ENCODE data around the gene KRABD2.

KRABD2 gene

DNA sequence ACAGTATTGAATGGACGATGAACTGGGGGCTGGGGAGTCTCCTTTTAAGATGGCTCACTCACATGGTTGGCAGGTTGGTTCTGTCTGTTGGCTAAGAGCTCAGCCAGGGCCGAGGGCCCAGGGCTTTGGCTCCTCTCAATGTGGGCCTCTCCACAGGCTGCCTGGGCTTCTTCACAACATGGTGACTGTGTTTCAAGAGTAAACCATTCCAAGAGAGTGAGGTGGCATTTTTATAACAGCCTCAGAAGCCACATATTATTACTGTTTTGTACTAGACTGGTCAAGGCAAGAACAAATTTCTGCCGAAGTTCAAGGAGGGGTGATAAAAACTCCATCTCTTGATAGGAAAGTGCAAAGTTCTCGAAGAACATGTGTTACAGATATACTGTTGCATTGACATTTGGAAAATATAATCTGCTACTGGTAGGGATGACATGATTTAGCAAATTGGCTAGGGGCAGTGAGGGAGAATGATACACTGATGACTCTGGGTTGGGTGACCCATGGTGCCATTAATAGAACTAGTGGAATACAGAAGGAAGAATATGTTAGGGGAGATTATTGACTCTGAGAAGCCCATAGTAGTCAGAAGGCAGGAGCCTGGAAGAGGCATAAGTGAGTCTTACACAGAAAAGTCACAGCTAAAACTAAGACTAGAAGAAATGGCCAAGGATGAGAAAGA is 13.7 kb downstream of the KRABD2 start:
- Histone ChIP-seq H3K27me3 (ENCODE audit: control insufficient read depth in 3 of 3, insufficient read depth in 3 of 3, low read length in 3 of 3) (no peaks in the 10 kb centered on the region), H3K4me3 (ENCODE audit: low read depth in 1 of 3, low read length in 3 of 3) (no peak overlapping the region), H3K27ac (ENCODE audit: low read depth in 1 of 3, low read length in 2 of 3) (peak overlapping the region in 1 of 3 donors; percentile 44), H3K4me1 (ENCODE audit: control insufficient read depth in 3 of 3, insufficient read depth in 2 of 3, low read depth in 1 of 3, low read length in 2 of 3) (peaks cover 0 to 12% (median 0%) of the 10 kb centered on the region in 3 donors), H3K36me3 (ENCODE audit: control insufficient read depth in 3 of 3, insufficient read depth in 2 of 3, low read depth in 1 of 3, low read length in 3 of 3) (peaks cover 0 to 14% (median 3%) of the 10 kb centered on the region in 3 donors), H3K9me3 (ENCODE audit: control insufficient read depth in 2 of 2, insufficient read depth in 1 of 2, low read depth in 1 of 2, low read length in 1 of 2) (no peaks in the 10 kb centered on the region)
- FAIRE-seq = no peak
- 54 to 78% (median 65%) methylated on average over 4 of the region's 4 CpGs for WGBS, 3 donors
- peak; percentile 45 to 60 for DNase-seq

GRCh38 chr17:8360751-8361150 is 15.8 kb downstream of the KRABD2 start:
- DNase-seq = no peak
- H3K9me3 ChIP-seq (ENCODE audit: control insufficient read depth in 2 of 2, insufficient read depth in 1 of 2, low read depth in 1 of 2, low read length in 1 of 2) = no peaks in the 10 kb centered on the region
- peaks cover 0 to 12% (median 0%) of the 10 kb centered on the region in 3 donors for H3K4me1 ChIP-seq (ENCODE audit: control insufficient read depth in 3 of 3, insufficient read depth in 2 of 3, low read depth in 1 of 3, low read length in 2 of 3)
- 56 to 69% (median 59%) methylated on average over 3 of the region's 3 CpGs for WGBS, 3 donors
- FAIRE-seq = no peak
- H3K36me3 ChIP-seq (ENCODE audit: control insufficient read depth in 3 of 3, insufficient read depth in 2 of 3, low read depth in 1 of 3, low read length in 3 of 3) = peaks cover 0 to 10% (median 3%) of the 10 kb centered on the region in 3 donors
- H3K27me3 ChIP-seq (ENCODE audit: control insufficient read depth in 3 of 3, insufficient read depth in 3 of 3, low read length in 3 of 3) = no peaks in the 10 kb centered on the region
- H3K4me3 ChIP-seq (ENCODE audit: low read depth in 1 of 3, low read length in 3 of 3) = no peak overlapping the region
- H3K27ac ChIP-seq (ENCODE audit: low read depth in 1 of 3, low read length in 2 of 3) = peak overlapping the region in 1 of 3 donors; percentile 60

- WGBS, 3 donors = 35 to 37% (median 36%) methylated on average over 3 of the region's 3 CpGs
- no peak for FAIRE-seq
These were observed 16.2 kb downstream of the KRABD2 start for GRCh38 chr17:8360260-8360659.

DNA sequence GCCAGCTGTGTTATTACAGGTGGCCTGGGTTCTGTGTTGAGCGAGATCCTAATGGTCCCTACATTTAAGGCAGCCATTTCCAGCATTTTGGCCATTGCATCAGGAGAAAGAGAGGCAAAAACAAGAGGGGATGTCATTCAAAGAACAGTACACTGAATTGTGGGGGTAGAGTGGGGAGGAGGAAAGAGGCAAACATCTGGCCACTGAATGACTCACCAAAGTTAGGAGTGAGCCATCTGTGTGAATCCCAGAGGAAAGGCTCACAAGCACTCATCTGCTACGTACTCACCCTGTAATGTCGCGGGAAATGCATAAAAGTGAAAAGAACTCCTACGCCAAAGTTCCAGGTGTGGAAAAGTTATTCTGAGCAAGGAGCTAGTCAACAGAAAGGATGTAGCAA is 16.7 kb downstream of the KRABD2 start:
- H3K27me3 ChIP-seq (ENCODE audit: control insufficient read depth in 3 of 3, insufficient read depth in 3 of 3, low read length in 3 of 3) = no peaks in the 10 kb centered on the region
- no peak overlapping the region for H3K4me3 ChIP-seq (ENCODE audit: low read depth in 1 of 3, low read length in 3 of 3)
- peaks cover 0 to 12% (median 0%) of the 10 kb centered on the region in 3 donors for H3K4me1 ChIP-seq (ENCODE audit: control insufficient read depth in 3 of 3, insufficient read depth in 2 of 3, low read depth in 1 of 3, low read length in 2 of 3)
- 71 to 89% (median 83%) methylated on average over 5 of the region's 5 CpGs for WGBS, 3 donors
- H3K9me3 ChIP-seq (ENCODE audit: control insufficient read depth in 2 of 2, insufficient read depth in 1 of 2, low read depth in 1 of 2, low read length in 1 of 2) = no peaks in the 10 kb centered on the region
- H3K36me3 ChIP-seq (ENCODE audit: control insufficient read depth in 3 of 3, insufficient read depth in 2 of 3, low read depth in 1 of 3, low read length in 3 of 3) = peaks cover 0 to 6% (median 3%) of the 10 kb centered on the region in 3 donors
- DNase-seq (no peak), FAIRE-seq (no peak)
- H3K27ac ChIP-seq (ENCODE audit: low read depth in 1 of 3, low read length in 2 of 3) = peak overlapping the region in 2 of 3 donors; percentile 10 to 62

More at GRCh38 chr17:8360260-8360659, 16.2 kb downstream of the KRABD2 start:
- H3K27ac ChIP-seq (ENCODE audit: low read depth in 1 of 3, low read length in 2 of 3) = no peak overlapping the region
- peaks cover 0 to 10% (median 3%) of the 10 kb centered on the region in 3 donors for H3K36me3 ChIP-seq (ENCODE audit: control insufficient read depth in 3 of 3, insufficient read depth in 2 of 3, low read depth in 1 of 3, low read length in 3 of 3)
- peak in 1 of 2 donors; percentile 23 for DNase-seq
- no peaks in the 10 kb centered on the region for H3K27me3 ChIP-seq (ENCODE audit: control insufficient read depth in 3 of 3, insufficient read depth in 3 of 3, low read length in 3 of 3)
- H3K9me3 ChIP-seq (ENCODE audit: control insufficient read depth in 2 of 2, insufficient read depth in 1 of 2, low read depth in 1 of 2, low read length in 1 of 2) = no peaks in the 10 kb centered on the region
- H3K4me3 ChIP-seq (ENCODE audit: low read depth in 1 of 3, low read length in 3 of 3) = no peak overlapping the region
- H3K4me1 ChIP-seq (ENCODE audit: control insufficient read depth in 3 of 3, insufficient read depth in 2 of 3, low read depth in 1 of 3, low read length in 2 of 3) = peaks cover 0 to 12% (median 0%) of the 10 kb centered on the region in 3 donors

- no peak overlapping the region for H3K27ac ChIP-seq (ENCODE audit: low read depth in 1 of 3, low read length in 2 of 3)
- no peaks in the 10 kb centered on the region for H3K9me3 ChIP-seq (ENCODE audit: control insufficient read depth in 2 of 2, insufficient read depth in 1 of 2, low read depth in 1 of 2, low read length in 1 of 2)
- H3K4me3 ChIP-seq (ENCODE audit: low read depth in 1 of 3, low read length in 3 of 3) = no peak overlapping the region
- no peaks in the 10 kb centered on the region for H3K27me3 ChIP-seq (ENCODE audit: control insufficient read depth in 3 of 3, insufficient read depth in 3 of 3, low read length in 3 of 3)
- FAIRE-seq = no peak
- H3K4me1 ChIP-seq (ENCODE audit: control insufficient read depth in 3 of 3, insufficient read depth in 2 of 3, low read depth in 1 of 3, low read length in 2 of 3) = peaks cover 0 to 9% (median 0%) of the 10 kb centered on the region in 3 donors
- WGBS, 3 donors = 92 to 97% (median 96%) methylated on average over 3 of the region's 3 CpGs
- no peaks in the 10 kb centered on the region for H3K36me3 ChIP-seq (ENCODE audit: control insufficient read depth in 3 of 3, insufficient read depth in 2 of 3, low read depth in 1 of 3, low read length in 3 of 3)
- DNase-seq = no peak
These were observed 18.6 kb downstream of the KRABD2 start for GRCh38 chr17:8357910-8358309.

DNA sequence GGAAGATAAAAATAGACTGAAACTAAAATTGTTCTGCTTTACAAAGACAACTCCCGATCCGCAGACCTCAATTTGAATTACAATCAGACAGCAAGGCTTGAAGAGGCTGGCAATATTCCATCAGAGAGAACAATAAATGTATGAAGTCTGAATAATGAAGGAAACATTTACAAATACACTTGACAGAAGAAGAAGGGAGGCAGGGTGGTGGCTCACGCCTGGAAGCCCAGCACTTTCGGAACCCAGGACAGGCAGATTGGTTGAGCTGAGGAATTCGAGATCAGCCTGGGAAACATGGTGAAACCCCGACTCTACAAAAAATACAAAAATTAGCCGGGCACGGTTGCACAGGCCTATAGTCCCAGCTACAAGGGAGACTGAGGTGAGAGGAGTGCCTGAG is 22.3 kb downstream of the KRABD2 start:
- Histone ChIP-seq H3K27ac (ENCODE audit: low read depth in 1 of 3, low read length in 2 of 3) (no peak overlapping the region), H3K4me3 (ENCODE audit: low read depth in 1 of 3, low read length in 3 of 3) (no peak overlapping the region), H3K4me1 (ENCODE audit: control insufficient read depth in 3 of 3, insufficient read depth in 2 of 3, low read depth in 1 of 3, low read length in 2 of 3) (no peaks in the 10 kb centered on the region), H3K27me3 (ENCODE audit: control insufficient read depth in 3 of 3, insufficient read depth in 3 of 3, low read length in 3 of 3) (no peaks in the 10 kb centered on the region), H3K9me3 (ENCODE audit: control insufficient read depth in 2 of 2, insufficient read depth in 1 of 2, low read depth in 1 of 2, low read length in 1 of 2) (no peaks in the 10 kb centered on the region), H3K36me3 (ENCODE audit: control insufficient read depth in 3 of 3, insufficient read depth in 2 of 3, low read depth in 1 of 3, low read length in 3 of 3) (no peaks in the 10 kb centered on the region)
- WGBS, 3 donors = 72 to 80% (median 79%) methylated on average over 8 of the region's 8 CpGs
- no peak for DNase-seq
- no peak for FAIRE-seq

DNA sequence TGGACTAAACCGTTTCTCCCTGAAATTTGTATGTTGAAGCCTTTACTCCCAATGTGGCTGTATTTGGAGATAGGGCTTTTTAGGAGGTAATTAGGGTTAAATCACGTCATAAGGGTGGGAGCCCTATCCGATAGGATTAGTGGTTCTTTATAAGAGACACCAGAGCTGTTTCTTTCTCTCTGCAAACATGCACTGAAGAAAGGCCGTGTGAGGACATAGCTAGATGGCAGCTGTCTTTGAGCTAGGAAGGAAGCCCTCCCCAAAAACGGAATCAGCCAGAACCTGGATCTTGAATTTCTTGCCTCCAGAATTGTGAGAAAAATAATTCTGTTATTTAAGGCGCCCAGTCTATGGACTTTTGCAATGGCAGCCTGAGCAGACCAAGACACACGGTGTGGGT is 22.8 kb downstream of the KRABD2 start:
- 80 to 88% (median 82%) methylated on average over 7 of the region's 7 CpGs for WGBS, 3 donors

DNA sequence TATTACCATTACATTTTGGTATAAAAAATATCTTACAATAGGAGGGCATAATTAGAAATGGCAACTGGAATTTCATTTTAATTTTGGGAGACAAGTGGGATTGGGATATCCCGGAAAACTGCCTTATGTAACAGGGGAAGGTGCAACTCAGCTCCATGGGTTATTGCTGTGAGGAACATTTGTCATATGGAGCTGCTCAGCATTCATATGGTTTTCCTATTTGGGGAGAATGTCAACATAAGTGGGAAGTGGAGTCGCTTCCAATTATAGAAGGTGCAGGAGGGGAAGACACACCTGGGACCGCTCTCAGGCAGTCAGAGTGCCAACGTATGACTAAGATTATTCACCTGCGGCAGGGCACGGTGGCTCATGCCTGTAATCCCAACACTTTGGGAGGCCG is 26.2 kb downstream of the KRABD2 start:
- Histone ChIP-seq H3K9me3 (ENCODE audit: control insufficient read depth in 2 of 2, insufficient read depth in 1 of 2, low read depth in 1 of 2, low read length in 1 of 2) (no peaks in the 10 kb centered on the region), H3K27me3 (ENCODE audit: control insufficient read depth in 3 of 3, insufficient read depth in 3 of 3, low read length in 3 of 3) (peaks cover 0 to 13% (median 4%) of the 10 kb centered on the region in 3 donors), H3K4me3 (ENCODE audit: low read depth in 1 of 3, low read length in 3 of 3) (no peak overlapping the region), H3K27ac (ENCODE audit: low read depth in 1 of 3, low read length in 2 of 3) (no peak overlapping the region), H3K4me1 (ENCODE audit: control insufficient read depth in 3 of 3, insufficient read depth in 2 of 3, low read depth in 1 of 3, low read length in 2 of 3) (no peaks in the 10 kb centered on the region), H3K36me3 (ENCODE audit: control insufficient read depth in 3 of 3, insufficient read depth in 2 of 3, low read depth in 1 of 3, low read length in 3 of 3) (no peaks in the 10 kb centered on the region)
- FAIRE-seq (no peak), DNase-seq (no peak)
- 81 to 83% (median 82%) methylated on average over 7 of the region's 7 CpGs for WGBS, 3 donors

More for the DNA sequence above, 22.8 kb downstream of the KRABD2 start:
- Histone ChIP-seq H3K4me1 (ENCODE audit: control insufficient read depth in 3 of 3, insufficient read depth in 2 of 3, low read depth in 1 of 3, low read length in 2 of 3) (no peaks in the 10 kb centered on the region), H3K27me3 (ENCODE audit: control insufficient read depth in 3 of 3, insufficient read depth in 3 of 3, low read length in 3 of 3) (no peaks in the 10 kb centered on the region), H3K9me3 (ENCODE audit: control insufficient read depth in 2 of 2, insufficient read depth in 1 of 2, low read depth in 1 of 2, low read length in 1 of 2) (no peaks in the 10 kb centered on the region), H3K36me3 (ENCODE audit: control insufficient read depth in 3 of 3, insufficient read depth in 2 of 3, low read depth in 1 of 3, low read length in 3 of 3) (no peaks in the 10 kb centered on the region), H3K4me3 (ENCODE audit: low read depth in 1 of 3, low read length in 3 of 3) (no peak overlapping the region), H3K27ac (ENCODE audit: low read depth in 1 of 3, low read length in 2 of 3) (no peak overlapping the region)
- no peak for DNase-seq
- no peak for FAIRE-seq
